ENCODE data around the gene GRK5.

The GRK5 gene

DNA sequence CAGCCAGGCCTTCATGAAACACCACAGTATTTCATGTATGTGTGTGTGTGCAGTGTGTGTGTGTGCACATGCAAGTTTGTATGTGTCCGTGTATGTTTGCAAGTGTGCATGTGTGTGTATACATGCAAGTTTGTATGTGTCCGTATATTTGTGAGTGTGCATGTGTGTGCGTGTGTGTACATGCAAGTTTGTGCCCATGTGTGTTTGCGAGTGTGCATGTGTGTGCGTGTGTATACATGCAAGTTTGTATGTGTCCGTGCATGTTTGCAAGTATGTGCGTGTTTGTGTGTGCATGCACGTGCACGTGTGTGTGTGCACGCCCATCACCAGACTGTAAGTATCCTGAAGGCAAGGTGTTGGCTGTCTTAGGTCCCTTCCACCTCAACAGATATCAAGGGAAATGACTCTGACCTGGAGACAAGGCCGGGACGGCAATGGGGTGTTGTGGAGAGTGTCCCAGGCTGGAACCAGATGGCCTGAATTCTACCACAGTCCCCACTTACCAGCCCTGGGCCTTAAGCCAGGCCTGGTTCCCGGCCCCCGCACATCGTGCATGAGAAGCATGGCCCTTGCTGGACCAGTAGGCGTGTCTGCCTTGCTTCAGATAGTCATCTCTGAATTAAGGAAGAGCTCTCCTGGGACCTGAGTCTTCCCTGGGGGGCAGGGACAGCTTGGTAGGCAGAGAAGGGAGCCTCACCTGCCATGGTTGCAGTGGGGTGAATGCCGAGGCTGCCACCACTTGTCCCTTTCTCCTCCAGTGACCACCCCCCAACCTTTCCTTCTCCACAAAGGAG is 140.0 kb downstream of the GRK5 start:
- DNase-seq = no peak

DNA sequence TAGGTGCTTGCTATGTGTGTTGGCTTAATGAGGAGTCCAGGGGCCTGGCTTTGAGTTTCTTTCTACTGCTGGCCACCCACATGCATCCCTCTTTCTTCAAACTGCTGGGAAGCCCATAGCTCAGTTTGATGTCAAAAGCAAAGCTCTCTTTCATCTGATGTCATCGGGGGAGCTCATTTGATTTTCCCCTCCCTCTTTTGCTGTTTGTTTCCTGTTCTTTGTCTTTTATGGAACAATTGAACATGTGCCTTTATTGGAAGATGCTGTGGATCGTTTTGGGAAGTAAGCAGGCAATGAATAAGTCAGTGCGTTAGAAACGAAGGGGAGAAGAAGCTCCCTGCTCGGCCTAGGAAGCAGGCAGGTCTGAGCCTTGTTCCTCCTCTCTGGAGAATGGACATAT is 140.7 kb downstream of the GRK5 start:
- no peak for DNase-seq

DNA sequence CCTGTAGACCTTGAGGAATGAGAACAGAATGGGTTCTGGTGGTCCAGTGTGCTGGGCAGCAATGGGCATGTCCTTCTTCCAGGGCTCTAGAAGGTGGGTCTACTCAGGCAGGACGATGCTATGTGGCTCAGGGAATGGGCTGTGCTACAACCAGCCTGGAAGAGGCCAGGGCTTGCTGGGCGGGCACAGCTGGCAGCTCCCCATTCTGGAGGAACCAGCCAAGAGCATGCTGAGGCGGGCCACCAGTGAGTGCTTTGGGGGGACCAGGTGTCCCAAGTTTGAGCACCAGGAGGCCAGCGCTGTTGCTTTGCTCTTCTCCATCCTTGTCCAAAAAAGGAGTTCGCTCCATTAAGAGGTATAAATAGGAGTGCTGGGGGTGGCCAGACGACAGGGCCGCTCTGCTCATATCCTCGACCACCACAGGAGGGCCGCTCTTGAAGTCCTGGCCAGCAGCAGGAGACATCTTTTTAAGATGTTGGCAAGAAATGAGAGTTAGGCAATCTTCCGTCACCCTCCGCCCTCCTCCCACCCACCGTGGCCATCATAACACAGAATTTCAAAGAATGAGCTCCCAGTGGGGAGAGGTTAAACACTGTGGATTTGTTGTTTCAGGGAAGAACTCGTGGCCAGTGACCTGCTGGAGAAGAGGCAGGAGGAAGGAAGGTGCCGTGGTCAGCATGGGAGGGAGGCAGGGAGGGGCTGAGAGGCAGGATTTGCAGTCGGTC is 141.3 kb downstream of the GRK5 start:
- DNase-seq = no peak

DNA sequence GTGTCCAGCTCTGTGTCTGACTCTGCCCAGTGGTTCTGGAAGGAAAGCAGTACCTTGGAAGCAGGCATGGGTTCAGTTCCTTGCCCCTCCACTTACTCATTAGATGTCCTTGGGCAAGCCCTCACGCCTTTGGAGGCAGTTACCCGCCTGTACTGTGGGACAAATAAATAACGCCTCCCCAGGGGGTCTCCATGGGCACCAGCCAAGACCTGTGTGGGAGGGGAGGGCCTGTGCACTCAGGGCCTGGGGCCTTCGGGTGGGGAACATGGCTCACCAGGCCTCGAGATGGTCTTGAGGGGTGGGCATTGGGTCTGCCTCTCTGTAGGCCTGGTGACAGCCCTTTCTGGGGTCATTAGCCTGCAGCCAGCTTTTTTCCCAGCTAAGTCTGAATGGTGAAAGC is 142.0 kb downstream of the GRK5 start:
- no peak for DNase-seq

DNA sequence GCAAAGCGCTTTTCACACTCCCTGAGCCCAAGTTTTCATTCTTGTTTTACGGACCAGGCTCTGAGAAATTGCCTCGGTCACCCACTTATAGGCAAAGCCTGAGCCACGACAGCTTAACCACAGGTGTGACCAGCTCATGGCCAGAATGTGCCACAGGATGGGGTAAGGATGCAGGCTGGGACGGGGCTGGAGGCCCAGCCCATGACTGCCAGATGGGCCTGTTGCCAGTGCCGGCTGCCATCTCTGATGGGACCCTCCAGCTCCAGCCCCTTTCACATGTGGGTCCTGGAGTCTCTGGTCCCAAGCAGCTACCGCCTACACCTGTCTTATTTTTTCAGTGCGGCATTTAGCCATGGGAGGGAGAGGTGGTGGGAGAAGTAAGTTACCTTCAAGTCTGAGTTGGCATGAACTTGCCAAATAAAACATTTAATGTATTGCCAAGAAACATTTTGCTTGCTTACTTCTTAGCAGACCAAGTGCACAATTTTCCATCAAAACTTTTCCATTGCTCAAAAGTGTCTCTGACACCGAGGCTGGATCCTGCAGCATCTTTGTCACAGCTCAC is 142.6 kb downstream of the GRK5 start:
- DNase-seq = no peak

DNA sequence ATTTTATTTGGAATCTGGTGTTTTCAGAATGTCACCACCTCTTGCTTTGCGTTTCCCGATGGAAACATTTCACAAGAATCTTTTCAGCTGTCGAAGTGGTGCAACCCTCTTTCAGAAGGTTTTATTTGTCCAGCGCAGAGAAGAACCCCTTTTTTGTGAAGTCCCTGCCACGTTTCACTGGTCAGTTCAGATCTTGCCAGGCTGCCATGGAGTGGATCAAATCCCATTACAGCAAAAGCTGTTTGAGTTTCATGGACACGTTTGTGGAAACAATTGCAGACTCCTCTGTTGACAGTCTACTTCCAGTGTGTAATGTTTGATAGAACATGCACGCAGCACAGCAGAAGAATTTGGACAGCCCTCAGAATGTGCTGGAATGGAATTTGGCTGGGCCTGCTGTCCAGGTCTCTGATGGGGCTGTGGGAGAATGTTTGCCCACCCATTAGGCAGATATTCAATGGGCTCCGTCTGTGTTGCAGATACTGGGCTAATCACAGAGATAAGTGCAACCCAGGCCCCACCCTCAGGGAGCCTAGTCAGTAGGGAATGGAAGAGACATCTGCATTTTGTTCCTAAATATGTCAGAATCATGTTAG is 143.2 kb downstream of the GRK5 start:
- DNase-seq = no peak

DNA sequence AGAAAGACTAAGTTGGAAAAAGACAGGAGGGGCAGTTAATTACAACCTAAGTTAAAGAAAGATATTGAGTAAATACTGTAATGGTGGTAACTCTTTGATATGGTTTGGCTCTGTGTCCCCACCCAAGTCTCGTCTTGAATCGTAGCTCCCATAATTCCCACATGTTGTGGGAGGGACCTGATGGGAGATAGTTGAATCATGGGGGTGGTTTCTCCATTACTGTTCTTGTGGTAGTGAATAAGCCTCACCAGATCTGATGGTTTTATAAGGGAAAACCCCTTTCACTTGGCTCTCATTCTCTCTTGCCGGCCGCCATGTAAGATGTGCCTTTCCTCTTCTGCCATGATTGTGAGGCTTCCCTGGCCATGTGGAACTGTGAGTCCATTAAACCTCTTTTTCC is 143.8 kb downstream of the GRK5 start:
- no peak for DNase-seq

DNA sequence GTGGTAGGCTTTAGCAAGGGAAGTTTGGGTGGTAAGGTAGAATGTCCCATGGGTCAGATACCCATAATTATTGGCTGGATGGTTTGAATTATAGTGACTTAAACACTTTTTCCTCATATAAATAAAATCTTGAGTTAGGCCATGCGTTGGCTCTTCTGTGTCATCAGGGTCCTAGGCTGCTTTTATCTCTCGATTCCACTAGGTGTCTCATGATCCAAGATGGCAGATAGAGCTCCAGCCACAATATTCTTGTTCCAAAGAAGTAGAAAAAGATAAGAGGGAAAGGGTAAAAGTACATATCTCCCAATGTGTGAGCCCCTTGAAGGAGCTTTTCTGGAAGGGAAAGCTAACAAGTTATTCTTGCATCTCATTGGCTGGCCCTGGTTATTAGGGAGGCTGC is 144.7 kb downstream of the GRK5 start:
- no peak for DNase-seq

DNA sequence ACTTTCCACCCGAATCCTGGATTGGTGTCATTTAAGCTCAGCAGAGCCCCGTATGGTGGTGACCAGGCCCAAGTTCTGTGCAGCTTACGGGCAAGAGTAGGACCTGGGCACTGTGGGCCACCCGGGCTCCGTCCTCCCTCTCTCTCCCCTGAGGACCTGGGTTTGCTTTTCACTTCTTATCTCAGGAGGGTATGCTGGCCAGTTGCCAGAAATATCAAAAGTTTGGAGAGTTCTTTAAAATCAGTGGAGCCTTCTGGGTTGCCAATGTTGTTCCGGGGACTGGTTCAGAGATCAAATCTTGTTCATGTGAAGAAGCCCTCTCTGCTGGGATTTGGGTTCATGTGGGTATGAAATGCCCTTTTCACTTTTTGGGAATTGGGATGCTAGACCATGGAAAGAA is 145.4 kb downstream of the GRK5 start:
- no peak for DNase-seq

DNA sequence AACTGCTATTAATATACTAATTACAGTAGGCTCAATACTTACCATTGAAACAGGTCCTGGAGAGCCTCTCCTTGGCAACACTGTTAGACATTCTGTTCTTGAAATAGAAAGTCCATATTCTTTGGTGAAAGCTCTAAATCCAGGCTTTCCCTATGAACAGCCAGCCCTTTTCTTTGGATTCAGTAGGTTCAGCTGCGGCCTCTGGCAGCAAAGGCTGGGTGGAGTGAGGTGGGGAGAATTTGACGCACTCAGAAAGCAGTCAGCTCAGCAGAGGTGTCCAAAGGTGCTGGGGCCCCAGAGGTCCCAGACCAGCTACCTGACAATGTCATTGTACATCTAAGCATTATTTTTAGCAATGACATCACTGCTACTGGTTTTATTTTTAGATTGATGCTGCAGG is 146.1 kb downstream of the GRK5 start:
- DNase-seq = no peak

DNA sequence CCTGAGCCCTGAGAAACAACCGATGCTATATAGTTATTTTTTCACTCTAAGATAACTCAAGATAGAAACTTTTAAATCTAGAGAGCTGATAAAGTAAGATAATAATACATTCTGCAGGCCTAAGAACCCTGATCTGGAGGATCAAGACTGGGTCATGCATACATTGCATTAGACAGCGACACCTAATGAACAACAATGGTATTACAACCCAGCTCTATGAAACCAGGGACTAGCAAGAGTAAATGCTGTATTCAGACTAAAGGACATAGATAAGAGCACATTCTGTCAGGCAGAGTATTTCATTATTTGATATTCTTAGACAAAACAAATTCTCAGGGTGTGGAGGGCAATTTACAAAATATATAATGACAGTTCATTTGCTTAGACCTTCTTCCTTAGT is 148.6 kb downstream of the GRK5 start:
- no peak for DNase-seq

DNA sequence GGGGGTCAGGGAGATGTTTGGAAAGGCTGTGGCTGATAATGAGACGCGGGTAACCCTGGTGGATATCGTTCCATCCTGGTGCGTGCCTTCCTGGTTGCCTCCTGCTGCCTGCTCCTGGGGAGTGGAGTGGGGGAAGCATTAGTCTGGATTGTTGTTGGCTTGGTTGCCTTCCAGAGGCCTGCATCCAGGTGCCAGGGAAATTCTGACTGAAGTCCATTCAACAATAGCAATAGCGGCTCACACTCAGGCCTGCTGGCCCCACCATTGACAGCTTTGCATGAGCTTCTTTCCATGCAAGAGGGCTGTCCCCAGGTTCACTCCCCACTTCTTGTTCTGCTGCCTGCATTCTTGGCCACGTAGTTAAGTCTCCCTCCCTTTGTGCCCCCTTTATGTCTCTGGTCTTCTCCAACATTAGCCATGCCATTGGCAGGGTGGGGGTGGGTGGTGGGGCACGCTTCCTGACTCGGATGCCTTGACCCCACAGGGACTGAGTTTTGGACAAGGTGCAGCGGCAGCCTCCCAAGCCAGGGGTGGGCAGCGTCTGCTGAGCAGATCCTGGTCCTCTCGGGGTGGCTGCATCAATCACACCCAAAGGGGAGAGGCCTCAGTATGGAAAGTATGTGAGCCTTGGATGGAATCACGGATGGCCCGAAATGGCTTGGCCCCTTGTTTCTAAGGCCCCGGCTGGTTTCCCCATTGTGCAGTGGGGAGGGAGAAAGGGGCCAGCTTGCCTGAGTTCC is 150.2 kb downstream of the GRK5 start:
- DNase-seq = no peak

DNA sequence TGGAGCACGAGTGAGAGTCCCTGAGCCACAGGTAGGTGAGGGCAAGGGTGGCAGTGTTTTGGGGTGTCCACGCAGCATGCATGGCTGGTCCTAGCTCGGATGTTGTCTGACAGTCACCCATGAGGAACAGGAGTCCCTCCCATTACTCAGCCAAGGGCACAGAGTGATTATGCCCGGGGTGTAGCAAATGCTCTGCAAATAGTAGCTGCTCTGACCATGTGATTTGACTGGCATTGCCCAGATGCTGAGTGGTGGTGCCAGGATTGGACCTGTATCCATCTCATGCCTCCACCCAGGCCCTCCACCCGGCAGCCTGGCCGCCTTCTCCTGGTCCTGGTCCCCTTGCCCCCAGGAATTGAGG is 150.8 kb downstream of the GRK5 start:
- no peak for DNase-seq

DNA sequence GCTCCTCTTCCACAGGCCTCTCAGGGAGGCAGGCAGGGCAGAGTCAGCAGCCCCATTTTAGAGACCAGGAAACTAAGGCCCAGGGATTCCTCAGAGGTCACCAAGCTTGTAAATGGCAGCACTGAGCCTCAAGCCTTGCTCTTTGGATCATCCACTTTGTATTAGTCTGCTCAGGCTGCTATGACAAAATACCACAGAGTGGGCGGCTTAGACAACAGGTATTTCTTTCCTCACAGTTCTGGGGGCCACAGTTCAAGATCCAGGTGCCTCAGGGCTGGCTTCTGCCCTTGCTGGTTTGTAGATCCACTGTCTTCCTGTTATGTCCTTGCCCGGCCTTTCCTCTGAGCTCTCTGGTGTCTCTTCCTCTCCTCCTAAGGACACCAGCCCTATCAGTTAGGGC is 151.2 kb downstream of the GRK5 start:
- DNase-seq = no peak

DNA sequence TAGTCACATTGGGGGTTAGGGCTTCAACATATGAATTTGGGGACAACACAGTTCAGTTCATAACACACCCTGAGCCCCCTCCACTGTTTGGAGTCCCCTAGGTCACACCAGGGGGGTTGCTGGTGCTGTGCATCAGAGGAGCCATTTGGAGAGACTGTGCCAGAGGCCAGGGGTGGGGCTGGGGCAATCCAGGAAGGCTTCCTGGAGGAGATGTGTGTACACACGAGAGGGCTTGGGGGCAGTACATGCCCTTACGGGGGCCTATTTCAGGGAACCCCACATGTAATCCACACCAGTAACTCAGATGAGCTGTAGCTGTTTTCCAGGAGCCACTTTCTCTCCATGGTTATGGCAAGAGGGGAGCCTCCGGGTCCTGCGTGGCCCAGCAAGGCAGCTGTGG is 151.7 kb downstream of the GRK5 start:
- no peak for DNase-seq

DNA sequence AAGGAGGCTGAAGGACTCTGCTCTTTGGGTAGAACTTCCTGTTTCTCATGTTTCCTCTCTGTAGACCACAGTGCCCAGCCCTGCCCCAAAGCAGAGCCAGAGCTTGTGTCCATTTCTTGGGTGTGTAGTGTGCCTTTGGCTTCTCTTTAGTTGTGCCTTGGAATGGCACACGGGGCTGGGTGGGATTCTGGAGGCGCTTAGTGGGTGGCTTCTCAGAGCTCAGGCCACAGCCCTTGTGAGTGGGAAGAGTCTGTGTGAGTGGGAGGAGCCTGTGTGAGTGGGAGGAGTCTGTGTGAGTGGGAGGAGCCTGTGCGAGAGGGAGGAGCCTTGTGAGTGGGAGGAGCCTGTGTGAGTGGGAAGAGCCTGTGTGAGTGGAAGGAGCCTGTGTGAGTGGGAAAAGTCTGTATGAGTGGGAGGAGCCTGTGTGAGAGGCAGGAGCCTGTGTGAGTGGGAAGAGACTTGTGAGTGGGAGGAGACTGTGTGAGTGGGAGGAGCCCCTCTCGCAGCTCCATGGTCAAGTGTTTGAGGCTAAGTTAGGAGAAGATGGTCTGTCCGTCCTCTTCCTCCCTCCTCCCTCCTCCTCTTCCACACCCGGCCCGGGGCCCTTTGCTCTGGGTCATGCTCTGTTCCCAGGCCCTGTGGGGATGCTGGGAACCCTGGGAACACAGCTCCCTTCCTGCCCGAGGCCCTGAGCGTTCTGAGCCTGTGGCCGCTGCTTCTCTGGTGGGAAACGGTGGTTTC is 153.0 kb downstream of the GRK5 start:
- no peak for DNase-seq

DNA sequence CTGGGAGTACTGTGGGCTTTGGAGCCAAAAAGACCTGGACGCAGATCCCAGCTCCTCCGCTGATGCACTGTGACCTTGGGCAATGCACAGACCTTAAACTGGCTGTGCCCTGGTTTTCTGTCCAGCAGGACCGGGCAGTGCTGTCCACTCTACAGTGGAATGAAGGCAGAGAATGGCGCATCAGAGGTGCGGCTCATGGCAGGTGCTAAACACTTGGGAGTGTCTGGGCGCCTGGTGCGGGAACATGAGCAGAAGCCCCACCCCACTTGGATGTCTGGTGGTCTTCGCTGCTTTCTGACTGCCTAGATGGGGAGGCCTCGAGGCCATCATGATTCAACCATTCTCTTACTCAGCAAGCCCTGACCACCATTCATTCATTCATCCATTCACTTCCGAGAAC is 153.7 kb downstream of the GRK5 start:
- no peak for DNase-seq

DNA sequence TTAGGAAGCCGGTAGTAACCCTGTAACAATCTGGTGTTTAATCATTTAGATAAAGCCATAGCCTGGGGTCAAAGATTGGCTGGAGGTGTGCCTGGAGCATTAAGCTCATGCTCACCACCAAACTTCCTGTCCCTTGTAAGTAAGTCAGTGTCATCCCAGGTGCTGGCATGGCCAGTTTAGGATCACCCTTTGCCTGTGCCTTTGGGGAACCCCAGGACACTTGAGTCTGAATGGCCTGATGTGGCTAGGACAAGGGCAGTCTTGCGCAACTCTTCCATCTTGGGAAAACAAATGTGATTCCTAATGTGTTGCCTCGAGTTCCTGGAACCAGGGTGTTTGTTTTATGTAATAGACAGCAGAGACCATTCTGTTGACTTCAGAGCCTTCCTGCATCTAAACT is 154.8 kb downstream of the GRK5 start:
- DNase-seq = no peak

DNA sequence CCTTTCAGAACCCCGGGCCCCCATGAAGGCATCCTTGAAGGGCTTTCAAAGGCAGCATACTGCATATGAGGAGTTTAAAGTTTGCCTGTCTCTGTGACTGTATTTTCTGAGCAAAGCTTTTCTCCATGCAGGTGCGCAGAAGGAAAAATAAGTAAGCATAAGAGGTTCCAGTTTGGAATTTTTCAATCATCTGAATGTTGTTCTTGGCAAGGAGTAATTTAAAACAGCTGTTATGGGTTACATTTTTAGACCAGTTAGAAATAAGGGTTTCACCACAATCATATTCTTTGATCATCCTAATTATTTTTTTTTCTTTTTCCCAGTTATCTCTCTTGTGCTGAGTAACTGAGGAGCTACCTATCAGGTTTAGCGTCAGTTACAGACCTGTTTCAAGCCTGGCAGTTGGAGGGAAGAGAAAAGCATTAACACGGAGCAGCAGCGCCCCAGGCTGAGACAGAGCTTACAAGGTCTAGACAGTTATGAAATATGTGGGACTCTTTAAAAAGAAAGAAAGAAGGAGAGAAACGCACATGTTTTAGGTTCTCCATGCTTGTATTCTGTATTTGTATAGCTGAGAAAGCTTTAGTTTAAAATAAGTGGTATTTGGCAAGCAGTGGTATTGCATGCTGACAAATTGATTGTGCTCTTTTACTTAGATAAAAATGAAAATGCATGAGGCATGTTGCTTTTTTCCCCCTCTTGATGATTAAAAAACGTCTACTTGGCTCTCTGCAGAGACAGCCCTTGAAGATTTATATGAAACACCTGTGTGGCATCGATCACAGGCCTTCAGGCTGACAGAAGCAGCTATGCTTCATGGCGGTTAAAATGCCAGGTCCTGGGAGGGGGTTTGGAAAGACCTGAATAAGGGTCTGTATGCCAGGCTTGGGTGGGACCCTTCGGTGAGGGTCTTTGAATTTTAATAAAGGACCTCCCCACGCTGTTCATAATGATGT is 157.6 kb downstream of the GRK5 start:
- DNase-seq = no peak

DNA sequence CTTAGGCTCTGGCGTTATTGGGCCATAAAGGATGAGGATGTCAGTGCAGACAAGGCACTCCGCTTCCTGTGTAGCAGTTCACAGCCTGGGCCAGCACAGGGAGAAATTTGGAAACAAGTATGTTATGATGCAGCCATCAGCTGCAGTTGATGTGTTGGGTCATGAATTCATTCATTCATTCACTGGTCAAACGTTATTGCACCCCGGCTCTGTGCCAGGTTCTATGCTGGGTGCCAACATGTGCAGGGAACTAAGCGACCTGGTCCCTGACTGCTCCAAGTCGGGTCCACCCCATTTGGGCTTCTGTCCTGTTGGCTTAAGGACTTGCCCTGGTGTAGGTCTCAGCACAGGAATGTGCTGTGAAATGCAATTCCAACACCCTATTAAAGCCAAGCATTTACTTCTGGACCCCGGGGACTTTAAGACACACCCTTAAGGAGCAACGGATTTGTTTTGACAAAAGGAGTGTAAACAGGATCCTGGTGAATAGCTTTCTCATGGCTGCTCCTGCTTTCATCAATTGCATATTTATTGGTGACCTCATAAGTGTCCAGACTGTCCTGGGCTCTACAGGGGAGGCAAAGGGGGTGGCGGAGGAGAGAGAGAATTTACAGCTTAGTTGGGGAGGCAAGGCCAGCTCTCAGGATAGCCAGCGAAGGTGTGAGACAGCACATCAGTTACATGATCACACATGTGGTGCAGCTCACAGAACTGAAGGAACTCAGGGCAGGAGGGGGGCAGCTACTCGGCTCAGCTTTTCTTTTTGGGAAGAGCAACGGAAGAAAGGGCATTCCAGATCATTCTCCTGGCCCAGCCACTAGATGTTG is 158.6 kb downstream of the GRK5 start:
- no peak for DNase-seq

All from NCI-H2227 treated with DMSO at 0.1 percent for 48 hours (cell line).